Neural cell (in vitro differentiated cells): ENCODE measurements around the gene TAF1L. TPM values are rescaled to one million over a fixed set of nuclear protein-coding genes. Genes with fewer than 3 reads are reported as not detected.

Experiments used
- H2AFZ ChIP-seq: fragments of 200-600, 300-800 bp; sonication (generic), shearing (Covaris generic); 2 replicates; pipeline ENCODE4 v1.6.0; 2014; ENCODE audit warnings: low read depth, mild to moderate bottlenecking, antibody characterized with exemption, low read length, moderate library complexity
- H3F3A ChIP-seq: fragments of 200-600 bp; shearing (Covaris generic); 2 replicates; pipeline ENCODE4 v1.6.1; 2016; ENCODE audit warnings: mild to moderate bottlenecking, moderate library complexity, mixed read lengths, antibody characterized with exemption, low read length; ENCODE audit not compliant: insufficient read depth, poor library complexity, severe bottlenecking
- H3K27ac ChIP-seq: fragments of 200-600, 300-800 bp; sonication (generic), shearing (Covaris generic); 2 replicates; pipeline ENCODE4 v1.5.1; 2014; ENCODE audit warnings: mild to moderate bottlenecking, low read length, moderate library complexity
- H3K27me3 ChIP-seq: fragments of 300-800, 200-600 bp; sonication (generic), shearing (Covaris generic); 2 replicates; pipeline ENCODE4 v1.6.0; 2014; ENCODE audit warnings: mild to moderate bottlenecking, low read depth, low read length, moderate library complexity; ENCODE audit not compliant: insufficient read depth
- H3K36me3 ChIP-seq: fragments of 300-800, 200-600 bp; sonication (generic), shearing (Covaris generic); 2 replicates; pipeline ENCODE4 v1.5.1; 2014; ENCODE audit warnings: mild to moderate bottlenecking, antibody characterized with exemption, low read length, moderate library complexity; ENCODE audit not compliant: insufficient read depth
- H3K4me2 ChIP-seq: fragments of 300-800, 200-600 bp; sonication (generic), shearing (Covaris generic); 2 replicates; pipeline ENCODE4 v1.6.0; 2014; ENCODE audit warnings: mild to moderate bottlenecking, low read length
- H3K4me3 ChIP-seq: fragments of 300-800, 200-600 bp; sonication (generic), shearing (Covaris generic); 2 replicates; pipeline ENCODE4 v1.5.1; 2014; ENCODE audit warnings: mild to moderate bottlenecking, low read length, moderate library complexity
- H3K79me2 ChIP-seq: fragments of 200-600 bp; shearing (Covaris generic); replicated peaks from 2 replicates; pipeline ENCODE4 v1.6.0; 2014; ENCODE audit warnings: mild to moderate bottlenecking, low read length, moderate library complexity; ENCODE audit not compliant: insufficient read depth
- H3K9ac ChIP-seq: fragments of 300-800, 200-600 bp; sonication (generic), shearing (Covaris generic); 2 replicates; pipeline ENCODE4 v1.6.1; 2016; ENCODE audit warnings: mild to moderate bottlenecking, low read length, mixed read lengths
- H3K9me2 ChIP-seq: fragments of 200-600 bp; shearing (Covaris generic); 2 replicates; pipeline ENCODE4 v1.6.1; 2016; ENCODE audit warnings: mild to moderate bottlenecking, low read length, mixed read lengths; ENCODE audit not compliant: insufficient read depth
- H3K9me3 ChIP-seq: fragments of 200-600, 300-800 bp; sonication (generic), shearing (Covaris generic); 2 replicates; pipeline ENCODE4 v1.6.1; 2016; ENCODE audit warnings: mild to moderate bottlenecking, mixed run types, low read length, moderate library complexity, mixed read lengths
- H4K20me1 ChIP-seq: fragments of 200-600 bp; shearing (Covaris generic); 2 replicates; pipeline ENCODE4 v1.6.1; 2016; ENCODE audit warnings: mild to moderate bottlenecking, mixed run types; ENCODE audit not compliant: insufficient read depth
- CTCF ChIP-seq: fragments of 450-650 bp; IDR thresholded peaks from 2 replicates; pipeline ENCODE4 v1.5.1; 2014; ENCODE audit warnings: antibody characterized with exemption, mild to moderate bottlenecking, moderate library complexity; ENCODE audit not compliant: poor library complexity, severe bottlenecking
- EP300 ChIP-seq: fragments of 450-650 bp; conservative IDR thresholded peaks from 2 replicates; pipeline ENCODE4 v1.6.1; 2014; ENCODE audit warnings: antibody characterized with exemption, mild to moderate bottlenecking, moderate library complexity; ENCODE audit not compliant: poor library complexity, severe bottlenecking
- EZH2 ChIP-seq: fragments of 200-600, 300-800 bp; shearing (Covaris generic), sonication (generic); IDR thresholded peaks from 2 replicates; pipeline ENCODE4 v1.6.1; 2014; ENCODE audit warnings: antibody characterized with exemption, low read length, borderline replicate concordance, mild to moderate bottlenecking; ENCODE audit not compliant: insufficient read depth, poor library complexity, severe bottlenecking
- MXI1 ChIP-seq: fragments of 450-650 bp; conservative IDR thresholded peaks from 2 replicates; pipeline ENCODE4 v1.6.1; 2014; ENCODE audit warnings: antibody characterized with exemption, mild to moderate bottlenecking; ENCODE audit not compliant: poor library complexity, severe bottlenecking
- POLR2AphosphoS5 ChIP-seq: IDR thresholded peaks from 2 replicates; pipeline ENCODE4 v1.6.1; 2012
- RAD21 ChIP-seq: fragments of 450-650 bp; conservative IDR thresholded peaks from 2 replicates; pipeline ENCODE4 v1.6.1; 2014; ENCODE audit warnings: antibody characterized with exemption, mild to moderate bottlenecking, moderate library complexity
- REST ChIP-seq: IDR thresholded peaks from 2 replicates; pipeline ENCODE4 v1.6.1; 2012; ENCODE audit warnings: borderline replicate concordance
- SMC3 ChIP-seq: fragments of 450-650 bp; conservative IDR thresholded peaks from 2 replicates; pipeline ENCODE4 v1.6.1; 2014; ENCODE audit warnings: antibody characterized with exemption, mild to moderate bottlenecking, moderate library complexity; ENCODE audit not compliant: poor library complexity
- TAF1 ChIP-seq: IDR thresholded peaks from 2 replicates; pipeline ENCODE4 v1.6.1; 2012; ENCODE audit warnings: low read depth
- polyA plus RNA-seq: library from polyadenylated mRNA; depleted of rRNA; stranded (reverse); fragments of >200 nt; gene quantifications from 2 replicates; pipeline ENCODE4 v1.2.3, GENCODE V29; 2014

TAF1L gene
- polyA plus RNA-seq, 1 donor from 2014 or later = not detected

GRCh38 chr9:32618261-32618660, 17.2 kb downstream of the TAF1L start:
- Histone ChIP-seq H3K36me3 (no peaks in the 10 kb centered on the region), H3K27me3 (no peaks in the 10 kb centered on the region), H3K9me3 (no peaks in the 10 kb centered on the region), H3K4me2 (no peak overlapping the region), H3K9me2 (no peaks in the 10 kb centered on the region), H3K9ac (no peak overlapping the region), H3K27ac (no peak overlapping the region), H3F3A (no peaks in the 10 kb centered on the region), H3K4me3 (no peak overlapping the region), H2AFZ (no peak overlapping the region), H3K79me2 (no peaks in the 10 kb centered on the region), H4K20me1 (no peaks in the 10 kb centered on the region)
- no peak for TF ChIP-seq RAD21
- no peak for TF ChIP-seq POLR2AphosphoS5
- TF ChIP-seq MXI1 = no peak

- Histone ChIP-seq H3K36me3 (no peaks in the 10 kb centered on the region), H3K79me2 (no peaks in the 10 kb centered on the region), H3K27me3 (no peaks in the 10 kb centered on the region), H3K9ac (no peak overlapping the region), H3K4me3 (no peak overlapping the region), H3K4me2 (no peak overlapping the region), H2AFZ (no peak overlapping the region), H4K20me1 (no peaks in the 10 kb centered on the region), H3F3A (no peaks in the 10 kb centered on the region), H3K27ac (no peak overlapping the region), H3K9me2 (no peaks in the 10 kb centered on the region), H3K9me3 (no peaks in the 10 kb centered on the region)
- TF ChIP-seq SMC3 (no peak), MXI1 (no peak), EP300 (no peak), EZH2 (no peak), RAD21 (no peak), CTCF (no peak), TAF1 (no peak), REST (no peak)
Observed at GRCh38 chr9:32606811-32607210, 28.7 kb downstream of the TAF1L start.
